Keratinocyte (primary cell): ENCODE measurements around the gene SLAMF1. TPM values are rescaled to one million over a fixed set of nuclear protein-coding genes. Genes with fewer than 3 reads are reported as not detected.

Experiments used
- DNase-seq: peaks from one replicate; pipeline ENCODE4 v3.0.0-alpha.2; 2011; ENCODE audit warnings: low read depth, missing footprints, low spot score
- FAIRE-seq: peaks from 2 replicates; lab custom pipeline; 2011; peaks lifted over from hg19 to GRCh38; lab: Jason Lieb, UNC
- H2AFZ ChIP-seq: 2 replicates; pipeline ENCODE4 v1.6.0; 2012; ENCODE audit warnings: low read length, control low read depth, inconsistent platforms; ENCODE audit not compliant: control insufficient read depth
- H3K27ac ChIP-seq: 2 replicates; pipeline ENCODE4 v1.5.1; 2011; ENCODE audit warnings: low read length; ENCODE audit not compliant: control insufficient read depth, insufficient read depth
- H3K27me3 ChIP-seq: 3 replicates; pipeline ENCODE4 v1.6.0; 2011; ENCODE audit warnings: low read length; ENCODE audit not compliant: control insufficient read depth, insufficient read depth; ENCODE audit errors: extremely low read depth
- H3K36me3 ChIP-seq, 2 experiments: 2 replicates in 1 of 2; 3 replicates in 1 of 2; pipeline ENCODE4 v1.5.1; 2011; ENCODE audit warnings: low read length in 2 of 2, mild to moderate bottlenecking in 1 of 2; ENCODE audit not compliant: control insufficient read depth in 2 of 2, insufficient read depth in 2 of 2; ENCODE audit errors: extremely low read depth in 1 of 2
- H3K4me1 ChIP-seq: 3 replicates; pipeline ENCODE4 v1.5.1; 2011; ENCODE audit warnings: low read length; ENCODE audit not compliant: control insufficient read depth, insufficient read depth; ENCODE audit errors: extremely low read depth
- H3K4me2 ChIP-seq: 3 replicates; pipeline ENCODE4 v1.6.0; 2011; ENCODE audit warnings: low read depth, low read length; ENCODE audit not compliant: control insufficient read depth, insufficient read depth; ENCODE audit errors: extremely low read depth
- H3K4me3 ChIP-seq, 3 experiments: fragments of 200-600 bp in 1 of 3; sonication (generic) in 1 of 3; 2 replicates in 2 of 3; 3 replicates in 1 of 3; pipeline ENCODE4 v1.5.1; 2011 to 2016; ENCODE audit warnings: low read length in 3 of 3, mild to moderate bottlenecking in 3 of 3, control low read depth in 2 of 3, inconsistent platforms in 1 of 3, low read depth in 1 of 3, mixed read lengths in 1 of 3, mixed run types in 1 of 3, moderate library complexity in 1 of 3; ENCODE audit not compliant: control insufficient read depth in 2 of 3, insufficient read depth in 2 of 3; ENCODE audit errors: extremely low read depth in 1 of 3
- H3K79me2 ChIP-seq: 2 replicates; pipeline ENCODE4 v1.6.0; 2012; ENCODE audit warnings: low read length; ENCODE audit not compliant: control insufficient read depth, insufficient read depth
- H3K9ac ChIP-seq: 3 replicates; pipeline ENCODE4 v1.6.0; 2011; ENCODE audit warnings: low read length; ENCODE audit not compliant: control insufficient read depth, insufficient read depth; ENCODE audit errors: extremely low read depth
- H3K9me1 ChIP-seq: 3 replicates; pipeline ENCODE4 v1.6.0; 2011; ENCODE audit warnings: low read length; ENCODE audit not compliant: control insufficient read depth, insufficient read depth; ENCODE audit errors: extremely low read depth
- H3K9me3 ChIP-seq: 2 replicates; pipeline ENCODE4 v1.5.1; 2012; ENCODE audit warnings: low read depth, low read length; ENCODE audit not compliant: control insufficient read depth
- H4K20me1 ChIP-seq: 3 replicates; pipeline ENCODE4 v1.6.0; 2011; ENCODE audit warnings: low read length; ENCODE audit not compliant: control insufficient read depth, insufficient read depth; ENCODE audit errors: extremely low read depth
- CTCF ChIP-seq, 3 experiments: IDR thresholded peaks in 1 of 3; conservative IDR thresholded peaks in 1 of 3; optimal IDR thresholded peaks in 1 of 3; 2 replicates in 2 of 3; 3 replicates in 1 of 3; pipeline versions ENCODE3 to v1.5.1; 2011; ENCODE audit warnings: low read length in 3 of 3, mild to moderate bottlenecking in 3 of 3, moderate library complexity in 2 of 3, control low read depth in 1 of 3, inconsistent platforms in 1 of 3; ENCODE audit not compliant: insufficient read depth in 2 of 3; ENCODE audit errors: extremely low read depth in 1 of 3
- EZH2 ChIP-seq: IDR thresholded peaks from one replicate; pipeline ENCODE4 v1.6.1; 2012; ENCODE audit warnings: inconsistent platforms, mild to moderate bottlenecking, low read length, moderate library complexity
- dilution Hi-C: fragments of 300-500 bp; cut with MboI; formaldehyde crosslinking; loops from one replicate; pipeline ENCODE4 v1.7.0; 2020; ENCODE audit warnings: low sequenced_read_pairs; ENCODE audit not compliant: extremely low pct_ligation_motif_present
- polyA plus RNA-seq, 5 experiments: library from polyadenylated mRNA; depleted of rRNA in 3 of 5; stranded (reverse) in 3 of 5; stranded (forward) in 1 of 5; unstranded in 1 of 5; fragments of >200 nt; gene quantifications; 1 replicate in 1 of 5; 2 replicates in 3 of 5; 3 replicates in 1 of 5; pipeline versions ENCODE4 v1.2.1 to v1.2.3, GENCODE V29; 2011 to 2012; ENCODE audit warnings: missing spikeins in 2 of 5, low read depth in 1 of 5, low replicate concordance in 1 of 5

SLAMF1 gene
- polyA plus RNA-seq, 1 donor (not counting 4 experiments of a cell fraction or from before 2014, with no cell fraction given), result not detected

GRCh38 chr1:160644399-160644798 is 2.4 kb downstream of the SLAMF1 start:
- no peaks in the 10 kb centered on the region for H3K27me3 ChIP-seq
- no peaks in the 10 kb centered on the region for H3K4me1 ChIP-seq
- dilution Hi-C loops, result no loop called here

GRCh38 chr1:160643138-160643537 is 3.7 kb downstream of the SLAMF1 start:
- FAIRE-seq, result no peak
- Histone ChIP-seq H3K9me1 (no peaks in the 10 kb centered on the region), H3K27ac (no peak overlapping the region), H3K4me2 (no peak overlapping the region), H3K79me2 (no peaks in the 10 kb centered on the region), H3K9me3 (no peaks in the 10 kb centered on the region), H3K4me3 (no peak overlapping the region), H2AFZ (no peak overlapping the region), H3K36me3 (no peaks in the 10 kb centered on the region), H3K27me3 (peaks cover 4% of the 10 kb centered on the region), H3K9ac (no peak overlapping the region), H3K4me1 (no peaks in the 10 kb centered on the region), H4K20me1 (no peaks in the 10 kb centered on the region)
- no peak for TF ChIP-seq CTCF (optimal IDR thresholded peaks at IDR 0.05 in 1 of 3, IDR thresholded peaks at IDR 0.05 in 1 of 3, conservative IDR thresholded peaks at IDR 0.05 in 1 of 3; ENCODE audit: extremely low read depth in 1 of 3, insufficient read depth in 2 of 3, low read length in 3 of 3)
- no peak for TF ChIP-seq EZH2
- no peak for DNase-seq
- dilution Hi-C loops, result no loop called here

More at GRCh38 chr1:160644399-160644798, 2.4 kb downstream of the SLAMF1 start:
- no peak overlapping the region for H3K27ac ChIP-seq
- no peak for FAIRE-seq
- no peak overlapping the region for H2AFZ ChIP-seq
- no peaks in the 10 kb centered on the region for H4K20me1 ChIP-seq
- DNase-seq, result no peak
- H3K4me2 ChIP-seq, result no peak overlapping the region
- no peaks in the 10 kb centered on the region for H3K9me3 ChIP-seq
- H3K9ac ChIP-seq, result no peak overlapping the region
- H3K4me3 ChIP-seq, result no peak overlapping the region
- no peaks in the 10 kb centered on the region for H3K9me1 ChIP-seq
- no peaks in the 10 kb centered on the region for H3K36me3 ChIP-seq
- TF ChIP-seq EZH2 (no peak), CTCF (optimal IDR thresholded peaks at IDR 0.05 in 1 of 3, IDR thresholded peaks at IDR 0.05 in 1 of 3, conservative IDR thresholded peaks at IDR 0.05 in 1 of 3; ENCODE audit: extremely low read depth in 1 of 3, insufficient read depth in 2 of 3, low read length in 3 of 3) (no peak)
- H3K79me2 ChIP-seq, result no peaks in the 10 kb centered on the region
